CD4-positive, alpha-beta T cell treated with Interleukin-4 for 4 hours (primary cell): ENCODE data around the gene TMED4.

Experiments
- DNase-seq: peaks from one replicate; pipeline ENCODE4 v3.0.0-alpha.2; 2020

The TMED4 gene

GRCh38 chr7:44539669-44540506 is 42.1 kb downstream of the TMED4 start:
- DNase-seq, result no peak

- no peak for DNase-seq
These were observed 43.0 kb downstream of the TMED4 start for GRCh38 chr7:44538798-44539668.

GRCh38 chr7:44538093-44538797 is 43.8 kb downstream of the TMED4 start:
- DNase-seq, result no peak

GRCh38 chr7:44537442-44537841 is 44.6 kb downstream of the TMED4 start:
- no peak for DNase-seq

GRCh38 chr7:44536090-44536489 is 45.9 kb downstream of the TMED4 start:
- DNase-seq, result no peak

GRCh38 chr7:44535348-44536064 is 46.5 kb downstream of the TMED4 start:
- no peak for DNase-seq

- DNase-seq, result peak; percentile 41
These were observed 47.5 kb downstream of the TMED4 start for GRCh38 chr7:44534501-44534900.

- DNase-seq, result no peak
These were observed 47.9 kb downstream of the TMED4 start for GRCh38 chr7:44534087-44534486.

- DNase-seq, result no peak
These were observed 48.6 kb downstream of the TMED4 start for GRCh38 chr7:44533301-44534055.

GRCh38 chr7:44531421-44532380 is 50.3 kb downstream of the TMED4 start:
- DNase-seq, result no peak

GRCh38 chr7:44530990-44531389 is 51.0 kb downstream of the TMED4 start:
- DNase-seq, result no peak
